Mesothelial cell of epicardium (in vitro differentiated cells): ENCODE results near the gene ARMC5. TPM values are rescaled to one million over a fixed set of nuclear protein-coding genes. Genes with fewer than 3 reads are reported as not detected.

ENCODE experiments used
- DNase-seq, 2 experiments: peaks; one replicate each; pipeline ENCODE4 v3.0.0; 2021; ENCODE audit warnings: low spot score in 2 of 2; ENCODE audit not compliant: unreplicated experiment in 2 of 2
- H3K27ac Mint-ChIP-seq: 2 replicates; pipeline ENCODE4 v1.8.0; 2021; ENCODE audit warnings: mixed read lengths
- H3K27me3 Mint-ChIP-seq: 2 replicates; pipeline ENCODE4 v1.8.0; 2021; ENCODE audit warnings: low read depth, mixed read lengths
- H3K36me3 Mint-ChIP-seq: 2 replicates; pipeline ENCODE4 v1.8.0; 2021; ENCODE audit warnings: mixed read lengths
- H3K4me1 Mint-ChIP-seq: 2 replicates; pipeline ENCODE4 v1.8.0; 2021; ENCODE audit warnings: mixed read lengths
- H3K4me3 Mint-ChIP-seq: 2 replicates; pipeline ENCODE4 v1.8.0; 2021; ENCODE audit warnings: mild to moderate bottlenecking, moderate library complexity, mixed read lengths
- H3K9me3 Mint-ChIP-seq: 2 replicates; pipeline ENCODE4 v1.8.0; 2021; ENCODE audit warnings: mixed read lengths
- total RNA-seq: library from RNA; stranded (reverse); gene quantifications from 3 replicates; pipeline ENCODE4 v1.2.1, GENCODE V29; 2021
- TF ChIP-seq, protein P1 (sequence below): fragments of 200-600 bp; sonication (generic); IDR thresholded peaks from one replicate; pipeline ENCODE4 v1.5.0; 2021; ENCODE audit warnings: antibody characterized with exemption; ENCODE audit not compliant: unreplicated experiment

Gene ARMC5
- total RNA-seq, 1 donor from 2014 or later = 18.5 TPM

DNA sequence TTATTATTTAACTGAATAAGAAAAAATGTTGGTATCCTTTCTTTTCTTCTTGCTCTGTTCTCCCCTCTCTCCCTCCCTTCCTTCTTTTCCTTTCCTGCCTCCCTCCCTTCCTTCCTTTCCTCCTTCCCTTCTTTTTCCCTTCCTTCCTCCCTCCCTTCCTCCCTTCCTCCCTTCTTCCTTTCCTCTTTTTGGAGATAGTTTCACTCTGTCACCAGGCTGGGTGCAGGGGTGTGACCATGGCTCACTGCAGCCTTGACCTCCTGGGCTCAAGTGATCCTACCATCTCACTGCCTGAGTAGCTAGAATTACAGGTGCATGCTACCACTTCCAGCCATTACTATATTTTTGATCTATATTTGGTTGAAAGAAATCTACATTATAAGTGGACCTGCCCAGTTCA is 54.6 kb downstream of the ARMC5 start:
- H3K27me3 Mint-ChIP-seq = peaks cover 6% of the 10 kb centered on the region
- TF ChIP-seq, protein P1, sequence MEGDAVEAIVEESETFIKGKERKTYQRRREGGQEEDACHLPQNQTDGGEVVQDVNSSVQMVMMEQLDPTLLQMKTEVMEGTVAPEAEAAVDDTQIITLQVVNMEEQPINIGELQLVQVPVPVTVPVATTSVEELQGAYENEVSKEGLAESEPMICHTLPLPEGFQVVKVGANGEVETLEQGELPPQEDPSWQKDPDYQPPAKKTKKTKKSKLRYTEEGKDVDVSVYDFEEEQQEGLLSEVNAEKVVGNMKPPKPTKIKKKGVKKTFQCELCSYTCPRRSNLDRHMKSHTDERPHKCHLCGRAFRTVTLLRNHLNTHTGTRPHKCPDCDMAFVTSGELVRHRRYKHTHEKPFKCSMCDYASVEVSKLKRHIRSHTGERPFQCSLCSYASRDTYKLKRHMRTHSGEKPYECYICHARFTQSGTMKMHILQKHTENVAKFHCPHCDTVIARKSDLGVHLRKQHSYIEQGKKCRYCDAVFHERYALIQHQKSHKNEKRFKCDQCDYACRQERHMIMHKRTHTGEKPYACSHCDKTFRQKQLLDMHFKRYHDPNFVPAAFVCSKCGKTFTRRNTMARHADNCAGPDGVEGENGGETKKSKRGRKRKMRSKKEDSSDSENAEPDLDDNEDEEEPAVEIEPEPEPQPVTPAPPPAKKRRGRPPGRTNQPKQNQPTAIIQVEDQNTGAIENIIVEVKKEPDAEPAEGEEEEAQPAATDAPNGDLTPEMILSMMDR = no peak
- H3K4me1 Mint-ChIP-seq = peaks cover 9% of the 10 kb centered on the region
- DNase-seq = no peak
- H3K36me3 Mint-ChIP-seq = no peaks in the 10 kb centered on the region
- peaks cover 24% of the 10 kb centered on the region for H3K9me3 Mint-ChIP-seq
- no peak overlapping the region for H3K27ac Mint-ChIP-seq
- H3K4me3 Mint-ChIP-seq = no peak overlapping the region

Other genes with a start within 250 kb of the ARMC5 start
- 0.04 to 0.14 TPM (median 0.11 TPM) in 3 replicates for gene TRIM72, start 245.4 kb upstream of the ARMC5 start, total RNA-seq
- not detected in 3 replicates for gene PYDC1, start 242.4 kb upstream of the ARMC5 start, total RNA-seq
- 0.29 TPM in 1 of 3 replicates, not detected in the others for gene ITGAM, start 199.5 kb upstream of the ARMC5 start, total RNA-seq
- not detected in 3 replicates for gene ITGAX, start 104.3 kb upstream of the ARMC5 start, total RNA-seq
- gene ITGAD, start 66.2 kb upstream of the ARMC5 start, total RNA-seq = not detected in 3 replicates
- not detected in 3 replicates for gene COX6A2, start 31.1 kb upstream of the ARMC5 start, total RNA-seq
- gene ZNF843, start 16.7 kb upstream of the ARMC5 start, total RNA-seq = 2.7 to 3.6 TPM (median 3.2 TPM) in 3 replicates
- gene TGFB1I1, start 12.7 kb downstream of the ARMC5 start, total RNA-seq = 35.5 to 39.4 TPM (median 38.1 TPM) in 3 replicates
- 0.36 to 0.53 TPM (median 0.36 TPM) in 3 replicates for gene SLC5A2, start 23.6 kb downstream of the ARMC5 start, total RNA-seq
- 78.1 to 88.9 TPM (median 86.2 TPM) in 3 replicates for gene RUSF1, start 48.9 kb downstream of the ARMC5 start, total RNA-seq
- gene AHSP, start 68.4 kb downstream of the ARMC5 start, total RNA-seq = not detected in 3 replicates